BE2C (cell line): ENCODE data around the gene SEC62.
A peak's percentile ranks its signal among the peaks of the same experiment; 100 is the strongest.

Source experiments
- DNase-seq: peaks from one replicate; pipeline ENCODE4 v3.0.0-alpha.2; 2020
- H3K27me3 ChIP-seq: fragments of 250-450 bp; sonication (Bioruptor Pico); 2 replicates; pipeline ENCODE4 v1.5.1; 2020; ENCODE audit warnings: mild to moderate bottlenecking
- H3K36me3 ChIP-seq: fragments of 250-450 bp; sonication (Bioruptor Pico); 2 replicates; pipeline ENCODE4 v1.5.1; 2020; ENCODE audit warnings: mild to moderate bottlenecking
- H3K4me1 ChIP-seq: fragments of 250-450 bp; sonication (Bioruptor Pico); 2 replicates; pipeline ENCODE4 v1.5.1; 2020
- H3K4me3 ChIP-seq: 2 replicates; pipeline ENCODE4 v1.5.1; 2011; ENCODE audit warnings: low read depth, low read length
- H3K9me3 ChIP-seq: fragments of 250-450 bp; sonication (Bioruptor Pico); 2 replicates; pipeline ENCODE4 v1.5.1; 2020
- CTCF ChIP-seq: IDR thresholded peaks from 2 replicates; pipeline ENCODE4 v1.5.1; 2012; ENCODE audit warnings: mild to moderate bottlenecking, low read depth, low read length

SEC62 gene

GRCh38 chr3:169965562-169966427, 812 bp upstream of the SEC62 start:
- TF ChIP-seq CTCF = no peak
- Histone ChIP-seq H3K9me3 (no peaks in the 10 kb centered on the region), H3K4me1 (no peaks in the 10 kb centered on the region), H3K27me3 (no peaks in the 10 kb centered on the region), H3K36me3 (peaks cover 3% of the 10 kb centered on the region; the same call in 1 of the 2 replicates), H3K4me3 (peak overlapping the region; percentile 85)
- DNase-seq = no peak

DNA sequence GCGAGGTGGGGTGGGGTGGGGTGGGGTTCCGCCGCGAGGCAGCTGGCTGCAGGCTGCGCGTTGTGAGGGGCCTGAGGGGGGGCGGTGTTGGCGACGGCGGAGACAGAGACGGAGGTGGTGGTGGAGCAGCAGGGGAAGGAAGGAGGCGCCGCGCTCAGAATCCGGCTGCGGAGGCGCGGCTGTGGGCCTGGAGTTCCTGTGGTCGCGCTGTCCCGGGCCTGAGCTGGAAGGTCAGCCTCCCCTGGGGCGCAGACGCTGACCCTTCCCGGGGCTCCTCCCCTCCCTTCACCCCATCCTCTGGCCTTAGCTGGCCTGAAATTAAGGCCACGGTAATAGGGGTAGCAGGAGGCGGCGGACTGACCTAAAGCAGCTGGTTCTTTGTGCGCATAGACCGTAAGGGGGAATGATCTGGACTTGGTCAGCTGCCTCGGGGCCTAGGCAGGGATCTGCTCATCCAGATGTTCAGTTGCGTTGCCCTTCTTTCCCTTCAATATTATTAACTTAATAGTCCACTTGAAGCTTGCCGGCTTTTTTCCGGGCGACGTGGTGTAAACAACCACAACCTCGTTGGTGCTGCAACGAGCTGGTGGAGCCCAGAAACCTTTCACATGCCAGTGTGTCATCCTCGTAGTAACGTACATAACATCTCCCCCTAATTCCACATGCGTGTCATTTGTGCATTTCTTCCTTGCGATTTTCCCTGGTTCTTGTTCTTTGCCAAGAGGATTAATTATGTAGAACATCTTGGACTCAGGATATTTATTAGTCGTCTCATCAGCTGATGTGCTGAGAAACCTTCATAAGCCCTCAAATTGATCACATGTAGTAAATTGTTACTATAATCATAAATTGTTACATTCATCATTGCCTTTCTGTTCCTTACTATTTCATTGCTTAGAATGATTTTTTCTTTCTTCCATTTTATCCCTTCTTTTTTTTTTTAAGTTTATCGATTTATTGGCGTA, 626 bp downstream of the SEC62 start:
- no peaks in the 10 kb centered on the region for H3K4me1 ChIP-seq
- peaks cover 3% of the 10 kb centered on the region; the same call in 1 of the 2 replicates for H3K36me3 ChIP-seq
- peak; percentile 34 for DNase-seq
- TF ChIP-seq CTCF = no peak
- peak overlapping the region; percentile 85 for H3K4me3 ChIP-seq
- no peaks in the 10 kb centered on the region for H3K27me3 ChIP-seq
- no peaks in the 10 kb centered on the region for H3K9me3 ChIP-seq

GRCh38 chr3:169968224-169968885, 1.7 kb downstream of the SEC62 start:
- H3K9me3 ChIP-seq = no peaks in the 10 kb centered on the region
- peaks cover 3% of the 10 kb centered on the region; the same call in 1 of the 2 replicates for H3K36me3 ChIP-seq
- peak overlapping the region; percentile 85 for H3K4me3 ChIP-seq
- TF ChIP-seq CTCF = no peak
- no peaks in the 10 kb centered on the region for H3K4me1 ChIP-seq
- no peaks in the 10 kb centered on the region for H3K27me3 ChIP-seq
- no peak for DNase-seq

GRCh38 chr3:169969174-169970095, 2.8 kb downstream of the SEC62 start:
- no peak overlapping the region for H3K4me3 ChIP-seq
- DNase-seq = no peak
- no peaks in the 10 kb centered on the region for H3K27me3 ChIP-seq
- H3K9me3 ChIP-seq = no peaks in the 10 kb centered on the region
- no peak for TF ChIP-seq CTCF
- H3K36me3 ChIP-seq = peaks cover 3% of the 10 kb centered on the region
- H3K4me1 ChIP-seq = no peaks in the 10 kb centered on the region

DNA sequence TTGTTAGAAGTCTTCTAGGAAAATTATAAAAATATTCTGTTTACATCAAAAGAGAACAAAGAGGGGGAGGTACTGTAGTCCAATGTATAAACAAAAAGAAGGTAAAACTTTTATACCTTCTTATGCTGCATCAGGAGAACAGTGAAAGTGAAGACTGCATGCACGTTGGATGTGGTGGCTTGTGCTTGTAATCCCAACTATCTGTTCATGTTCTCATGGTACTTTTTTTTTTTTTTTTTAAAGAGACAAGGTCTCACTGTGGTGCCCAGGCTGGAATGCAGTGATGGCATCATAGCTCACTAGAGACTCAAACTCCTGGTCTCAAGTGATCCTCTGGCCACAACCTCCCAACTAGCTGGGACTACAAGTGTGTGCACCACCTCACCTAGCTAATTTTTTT, 4.2 kb downstream of the SEC62 start:
- Histone ChIP-seq H3K36me3 (peaks cover 7% of the 10 kb centered on the region), H3K9me3 (no peaks in the 10 kb centered on the region), H3K27me3 (no peaks in the 10 kb centered on the region), H3K4me1 (no peaks in the 10 kb centered on the region), H3K4me3 (no peak overlapping the region)
- no peak for DNase-seq
- no peak for TF ChIP-seq CTCF
